GM19468 (cell line): Measurements from ENCODE around the gene FAM25C.
"Not testable (repeated sequence)": the region's sequence is repeated elsewhere in the genome, so short reads cannot be mapped to it uniquely, and the experiment has no call there.

ENCODE experiments used
- ATAC-seq: cut with Tn5 transposase; IDR thresholded peaks from one replicate; pipeline ENCODE4 v1.9.1; 2021; ENCODE audit warnings: mild to moderate bottlenecking, moderate library complexity, moderate number of reproducible peaks; ENCODE audit not compliant: unreplicated experiment; ENCODE audit errors: extremely low read depth

FAM25C gene

DNA sequence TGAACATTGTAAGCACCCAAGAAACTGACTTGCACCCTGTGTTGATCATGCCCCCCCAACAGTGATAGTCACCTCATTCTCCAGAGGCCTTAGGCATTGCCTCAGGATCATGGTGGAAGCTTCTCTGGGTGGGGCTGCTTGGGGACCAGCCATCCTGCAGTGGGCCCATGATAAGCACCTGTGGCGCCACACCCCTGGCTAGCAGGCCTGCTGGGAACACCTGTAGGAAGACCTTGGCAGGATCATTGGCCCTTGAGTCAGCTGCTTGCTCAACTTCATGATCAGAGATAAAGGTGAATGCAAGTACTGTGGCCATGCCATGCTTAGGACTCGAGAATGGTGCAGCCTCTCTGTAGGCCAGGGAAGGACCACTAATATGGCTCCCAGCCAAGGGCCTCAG is 38.9 kb downstream of the FAM25C start:
- ATAC-seq: not testable (repeated sequence)

GRCh38 chr10:47959677-47960076 is 39.9 kb downstream of the FAM25C start:
- ATAC-seq: not testable (repeated sequence)

DNA sequence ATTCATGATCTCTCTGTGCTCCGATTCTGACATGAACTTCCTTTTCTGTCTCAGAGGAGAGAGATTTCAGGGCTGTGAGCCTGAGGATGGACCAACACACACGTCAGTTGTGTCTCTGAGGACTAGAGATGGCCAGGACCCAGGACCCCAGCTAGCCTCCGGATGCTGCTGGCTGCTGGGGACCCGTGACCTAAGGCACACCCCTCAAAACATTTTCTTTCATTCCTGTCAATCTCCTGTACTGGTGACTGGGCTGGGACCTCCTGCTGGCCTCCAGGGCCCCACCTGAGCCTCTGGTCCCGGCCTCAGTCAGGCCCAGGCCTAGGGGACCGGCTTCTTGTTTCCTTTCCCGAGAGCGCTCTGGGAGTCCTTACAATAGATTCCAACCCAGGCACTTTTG is 42.4 kb downstream of the FAM25C start:
- ATAC-seq: not testable (repeated sequence)

- ATAC-seq: not testable (repeated sequence)
These were observed 52.2 kb downstream of the FAM25C start for GRCh38 chr10:47947424-47947823.
